ENCODE measurements around the gene TRIP10. TPM values are rescaled to one million over a fixed set of nuclear protein-coding genes. Genes with fewer than 3 reads are reported as not detected.

TRIP10 gene
- total RNA-seq, 1 experiment from 2014 or later = 107 TPM

DNA sequence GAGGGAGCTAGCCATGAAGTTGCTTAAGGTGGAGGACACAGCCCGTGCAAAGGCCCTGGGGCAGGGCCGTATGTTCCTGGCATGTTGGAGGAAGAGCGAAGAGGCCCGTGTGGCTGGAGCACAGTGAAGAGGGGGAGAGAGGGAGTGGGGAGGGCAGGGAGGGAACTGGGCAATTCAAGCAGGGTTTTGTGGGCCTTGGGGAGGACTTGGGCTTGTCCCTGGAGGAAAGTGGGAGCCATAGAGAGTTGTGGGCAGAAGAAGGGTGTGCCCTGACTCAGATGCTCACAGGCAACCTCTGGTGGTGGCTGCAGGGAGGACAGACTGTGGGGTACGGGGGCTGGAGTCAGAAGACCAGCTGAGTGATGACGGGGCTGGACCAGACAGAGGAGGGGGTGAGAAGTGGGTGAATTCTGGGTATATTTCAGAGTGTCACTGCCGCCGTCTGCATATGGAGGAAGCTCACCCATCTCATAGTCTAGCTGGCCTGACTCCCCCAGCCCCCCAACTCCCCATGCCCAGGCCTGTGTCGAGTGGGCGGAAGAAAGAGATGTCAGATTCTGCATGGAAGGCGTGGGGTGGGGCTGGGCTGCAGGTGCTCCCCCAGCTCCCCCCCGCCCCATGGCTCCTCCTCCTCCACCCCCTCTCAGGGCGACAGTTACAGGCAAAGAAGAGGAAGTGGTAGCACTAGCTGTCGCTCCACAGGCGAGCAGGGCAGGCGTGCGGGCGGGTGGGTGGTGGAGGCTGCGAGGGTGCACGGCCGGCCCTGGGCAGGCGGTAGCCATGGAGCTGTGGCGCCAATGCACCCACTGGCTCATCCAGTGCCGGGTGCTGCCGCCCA is 32.8 kb downstream of the TRIP10 start, which contains the start of gene VAV1:
Gene VAV1, plus strand, starts transcription at position 681 of the 838 bp plus-strand sequence. Its CDS starts 100 bp downstream, at position 781.
- TF ChIP-seq, protein P1, sequence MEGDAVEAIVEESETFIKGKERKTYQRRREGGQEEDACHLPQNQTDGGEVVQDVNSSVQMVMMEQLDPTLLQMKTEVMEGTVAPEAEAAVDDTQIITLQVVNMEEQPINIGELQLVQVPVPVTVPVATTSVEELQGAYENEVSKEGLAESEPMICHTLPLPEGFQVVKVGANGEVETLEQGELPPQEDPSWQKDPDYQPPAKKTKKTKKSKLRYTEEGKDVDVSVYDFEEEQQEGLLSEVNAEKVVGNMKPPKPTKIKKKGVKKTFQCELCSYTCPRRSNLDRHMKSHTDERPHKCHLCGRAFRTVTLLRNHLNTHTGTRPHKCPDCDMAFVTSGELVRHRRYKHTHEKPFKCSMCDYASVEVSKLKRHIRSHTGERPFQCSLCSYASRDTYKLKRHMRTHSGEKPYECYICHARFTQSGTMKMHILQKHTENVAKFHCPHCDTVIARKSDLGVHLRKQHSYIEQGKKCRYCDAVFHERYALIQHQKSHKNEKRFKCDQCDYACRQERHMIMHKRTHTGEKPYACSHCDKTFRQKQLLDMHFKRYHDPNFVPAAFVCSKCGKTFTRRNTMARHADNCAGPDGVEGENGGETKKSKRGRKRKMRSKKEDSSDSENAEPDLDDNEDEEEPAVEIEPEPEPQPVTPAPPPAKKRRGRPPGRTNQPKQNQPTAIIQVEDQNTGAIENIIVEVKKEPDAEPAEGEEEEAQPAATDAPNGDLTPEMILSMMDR (IDR thresholded peaks at IDR 0.05; ENCODE audit: insufficient read depth in 1 of 2, low read depth in 1 of 2, low read length in 1 of 2, severe bottlenecking in 1 of 2, unreplicated experiment in 1 of 2) = peak in 1 of 2 experiments; percentile 12
- Histone ChIP-seq H3K27me3 (replicated peaks; ENCODE audit: control insufficient read depth, insufficient read depth, low read length) (no peaks in the 10 kb centered on the region), H3K9me3 (no peaks in the 10 kb centered on the region), H3K4me3 (ENCODE audit: low read depth, low read length) (no peak within 1 kb of the TSS), H3K4me1 (peaks cover 4% of the 10 kb centered on the region; the same call in 1 of the 2 replicates), H3K36me3 (ENCODE audit: control insufficient read depth, insufficient read depth, low read length) (no peaks in the 10 kb centered on the region)
- ChIA-PET CTCF (interaction anchor here (0.5 to 0.6 kb wide), 2 partner anchors 112 to 785 kb away, joined by 3 read pairs; no protein-coding TSS in a partner anchor), POLR2A (interaction anchor here (0.5 kb wide), 1 partner anchor 9 kb away, joined by 3 read pairs; no protein-coding TSS in a partner anchor)
- no peak for DNase-seq
- no TSS peak for BruUV-seq (replicated peaks)
- peaks cover 16% of the 10 kb centered on the region for H3K9me3 Mint-ChIP-seq (ENCODE audit: unreplicated experiment)
- no peak within 1 kb of the TSS for H3K27ac Mint-ChIP-seq (ENCODE audit: unreplicated experiment)
- H3K4me3 Mint-ChIP-seq (ENCODE audit: unreplicated experiment) = no peak within 1 kb of the TSS
- intact Hi-C loops (cut with micrococcal nuclease; ENCODE audit: unreplicated experiment) = no loop called here
- H3K27me3 Mint-ChIP-seq (ENCODE audit: insufficient read depth, unreplicated experiment) = no peaks in the 10 kb centered on the region
- H3K36me3 Mint-ChIP-seq (ENCODE audit: insufficient read depth, unreplicated experiment) = peaks cover 21% of the 10 kb centered on the region
- H3K4me1 Mint-ChIP-seq (ENCODE audit: low read depth, unreplicated experiment) = no peaks in the 10 kb centered on the region

DNA sequence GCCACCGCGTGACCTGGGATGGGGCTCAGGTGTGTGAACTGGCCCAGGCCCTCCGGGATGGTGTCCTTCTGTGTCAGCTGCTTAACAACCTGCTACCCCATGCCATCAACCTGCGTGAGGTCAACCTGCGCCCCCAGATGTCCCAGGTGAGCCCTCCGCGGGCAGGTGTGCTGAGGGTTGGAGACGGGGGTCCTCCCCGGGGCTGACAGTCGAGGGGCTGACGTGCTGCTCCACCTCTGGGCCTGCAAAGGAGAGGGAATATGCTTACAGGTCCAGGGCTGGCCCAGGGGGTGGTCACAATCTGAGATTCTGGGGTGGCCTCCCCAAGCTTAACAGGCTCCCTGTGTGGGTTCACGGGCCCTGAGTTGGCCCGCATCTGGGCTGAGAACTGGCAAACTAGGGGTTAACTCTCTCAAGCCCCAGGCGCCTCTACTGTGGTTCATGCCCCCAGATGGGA is 33.4 kb downstream of the TRIP10 start:
- POLR2A ChIA-PET = interaction anchor here (0.5 kb wide), 1 partner anchor 9 kb away, joined by 3 read pairs; no protein-coding TSS in a partner anchor

More for the DNA sequence above, 33.4 kb downstream of the TRIP10 start:
- peaks cover 14% of the 10 kb centered on the region for H3K36me3 Mint-ChIP-seq (ENCODE audit: insufficient read depth, unreplicated experiment)
- no peaks in the 10 kb centered on the region for H3K4me1 Mint-ChIP-seq (ENCODE audit: low read depth, unreplicated experiment)
- Histone ChIP-seq H3K9me3 (no peaks in the 10 kb centered on the region), H3K4me3 (ENCODE audit: low read depth, low read length) (no peak overlapping the region), H3K4me1 (peaks cover under 1% of the 10 kb centered on the region; the same call in 1 of the 2 replicates), H3K36me3 (ENCODE audit: control insufficient read depth, insufficient read depth, low read length) (no peaks in the 10 kb centered on the region), H3K27me3 (replicated peaks; ENCODE audit: control insufficient read depth, insufficient read depth, low read length) (no peaks in the 10 kb centered on the region)
- CTCF ChIA-PET = interaction anchor here (0.5 to 0.6 kb wide), 2 partner anchors 112 to 785 kb away, joined by 3 read pairs; no protein-coding TSS in a partner anchor
- no peak overlapping the region for H3K4me3 Mint-ChIP-seq (ENCODE audit: unreplicated experiment)
- H3K27ac Mint-ChIP-seq (ENCODE audit: unreplicated experiment) = no peak overlapping the region
- DNase-seq = no peak
- TF ChIP-seq, protein P1 (IDR thresholded peaks at IDR 0.05; ENCODE audit: insufficient read depth in 1 of 2, low read depth in 1 of 2, low read length in 1 of 2, severe bottlenecking in 1 of 2, unreplicated experiment in 1 of 2) = no peak
- intact Hi-C loops (cut with micrococcal nuclease; ENCODE audit: unreplicated experiment) = no loop called here
- BruUV-seq (replicated peaks) = no TSS peak
- no peaks in the 10 kb centered on the region for H3K27me3 Mint-ChIP-seq (ENCODE audit: insufficient read depth, unreplicated experiment)
- H3K9me3 Mint-ChIP-seq (ENCODE audit: unreplicated experiment) = peaks cover 16% of the 10 kb centered on the region
